CD4-positive, CD25-positive, alpha-beta regulatory T cell (primary cell): ENCODE data around the gene EHHADH. TPM values are rescaled to one million over a fixed set of nuclear protein-coding genes. Genes with fewer than 3 reads are reported as not detected.
A peak's percentile ranks its signal among the peaks of the same experiment; 100 is the strongest.
"Not testable (repeated sequence)": the region's sequence is repeated elsewhere in the genome, so short reads cannot be mapped to it uniquely, and the experiment has no call there.

Experiments used
- ATAC-seq, 2 donors: fragments of 150-1000 bp; cut with Tn5 transposase; one replicate each; pipeline ENCODE4 v1.10.0; 2021; ENCODE audit warnings: low read depth in 2 of 2, moderate number of reproducible peaks in 2 of 2, moderate library complexity in 1 of 2
- DNase-seq, 3 donors: peaks; one replicate each; pipeline versions ENCODE4 v3.0.0 to v3.0.0-alpha.2; 2012 to 2022; ENCODE audit warnings: mixed read lengths in 1 of 3
- H3K27ac ChIP-seq: one replicate; pipeline ENCODE4 v1.7.0; 2013; ENCODE audit warnings: mild to moderate bottlenecking, low read length; ENCODE audit not compliant: insufficient read depth, poor library complexity, severe bottlenecking
- H3K27me3 ChIP-seq: one replicate; pipeline ENCODE4 v1.7.0; 2013; ENCODE audit warnings: low read length; ENCODE audit not compliant: control insufficient read depth, insufficient read depth
- H3K36me3 ChIP-seq: one replicate; pipeline ENCODE4 v1.7.0; 2013; ENCODE audit warnings: mild to moderate bottlenecking, low read length, moderate library complexity; ENCODE audit not compliant: control insufficient read depth, insufficient read depth
- H3K4me1 ChIP-seq: 2 replicates; pipeline ENCODE4 v1.7.0; 2013; ENCODE audit warnings: mild to moderate bottlenecking, low read length; ENCODE audit not compliant: insufficient read depth, control insufficient read depth, poor library complexity, severe bottlenecking
- H3K4me3 ChIP-seq: one replicate; pipeline ENCODE4 v1.7.0; 2013; ENCODE audit warnings: low read depth, mild to moderate bottlenecking, low read length, moderate library complexity
- H3K9me3 ChIP-seq, 2 experiments: 1 replicate in 1 of 2; 2 replicates in 1 of 2; pipeline ENCODE4 v1.7.0; 2013; ENCODE audit warnings: low read length in 2 of 2, mild to moderate bottlenecking in 1 of 2, moderate library complexity in 1 of 2; ENCODE audit not compliant: control insufficient read depth in 2 of 2
- H3K27ac Mint-ChIP-seq, 3 donors: one replicate each; pipeline ENCODE4 v1.8.0; 2020 to 2022; ENCODE audit warnings: mild to moderate bottlenecking in 3 of 3, mixed read lengths in 3 of 3, moderate library complexity in 2 of 3
- H3K27me3 Mint-ChIP-seq: one replicate; pipeline ENCODE4 v1.8.0; 2022; ENCODE audit warnings: mild to moderate bottlenecking, mixed read lengths
- H3K36me3 Mint-ChIP-seq: one replicate; pipeline ENCODE4 v1.8.0; 2020; ENCODE audit warnings: mixed read lengths
- H3K4me1 Mint-ChIP-seq, 4 donors: one replicate each; pipeline ENCODE4 v1.8.0; 2020 to 2022; ENCODE audit warnings: mixed read lengths in 4 of 4, mild to moderate bottlenecking in 1 of 4
- H3K4me3 Mint-ChIP-seq, 4 donors: one replicate each; pipeline ENCODE4 v1.8.0; 2020 to 2022; ENCODE audit warnings: mild to moderate bottlenecking in 4 of 4, mixed read lengths in 4 of 4, moderate library complexity in 3 of 4
- H3K9me3 Mint-ChIP-seq, 7 donors: one replicate each; pipeline ENCODE4 v1.8.0; 2020 to 2022; ENCODE audit warnings: mixed read lengths in 7 of 7, mild to moderate bottlenecking in 3 of 7, moderate library complexity in 2 of 7
- polyA plus RNA-seq, 4 donors: library from polyadenylated mRNA; unstranded; fragments of 300-500 nt; fragmentation: Illumina TruSeq; gene quantifications; one replicate each; pipeline ENCODE4 v1.2.3, GENCODE V29; 2021
- total RNA-seq: library from RNA; stranded (reverse); gene quantifications from one replicate; pipeline ENCODE4 v1.2.3, GENCODE V29; 2022

EHHADH gene
- total RNA-seq, result 0.30 TPM
- polyA plus RNA-seq, result under 1 TPM; 0.34 to 0.86 (median 0.63) TPM

GRCh38 chr3:185253645-185254410, at the start of gene EHHADH:
EHHADH (minus strand) TSS chr3:185254049; CDS start chr3:185254022, 27 bp downstream.
- peaks cover 0 to 9% (median 5%) of the 10 kb centered on the region in 7 donors for H3K9me3 Mint-ChIP-seq
- H3K4me3 Mint-ChIP-seq, result peak within 1 kb of the TSS; percentile 46 to 83 (median 70)
- Histone ChIP-seq H3K9me3 (peaks cover 5 to 13% of the 10 kb centered on the region in 2 experiments), H3K36me3 (no peaks in the 10 kb centered on the region), H3K4me3 (peak within 1 kb of the TSS; percentile 57), H3K27ac (no peak within 1 kb of the TSS), H3K4me1 (no peaks in the 10 kb centered on the region), H3K27me3 (peaks cover 9% of the 10 kb centered on the region)
- peaks cover 3% of the 10 kb centered on the region for H3K36me3 Mint-ChIP-seq
- ATAC-seq (peak; percentile 75), DNase-seq (peak; percentile 10 to 47 (median 22))
- peaks cover 0 to 7% (median 2%) of the 10 kb centered on the region in 4 donors for H3K4me1 Mint-ChIP-seq
- H3K27ac Mint-ChIP-seq, result peak within 1 kb of the TSS in 1 of 3 donors; percentile 48
- peaks cover 38% of the 10 kb centered on the region for H3K27me3 Mint-ChIP-seq

GRCh38 chr3:185299918-185300426, 46.1 kb upstream of the EHHADH start:
- H3K4me3 ChIP-seq, H3K4me1 ChIP-seq, H3K36me3 ChIP-seq, H3K27ac Mint-ChIP-seq, H3K9me3 ChIP-seq, H3K4me1 Mint-ChIP-seq, H3K27me3 Mint-ChIP-seq, H3K4me3 Mint-ChIP-seq, H3K27me3 ChIP-seq, H3K36me3 Mint-ChIP-seq, ATAC-seq, DNase-seq, H3K9me3 Mint-ChIP-seq, H3K27ac ChIP-seq: not testable (repeated sequence)

DNA sequence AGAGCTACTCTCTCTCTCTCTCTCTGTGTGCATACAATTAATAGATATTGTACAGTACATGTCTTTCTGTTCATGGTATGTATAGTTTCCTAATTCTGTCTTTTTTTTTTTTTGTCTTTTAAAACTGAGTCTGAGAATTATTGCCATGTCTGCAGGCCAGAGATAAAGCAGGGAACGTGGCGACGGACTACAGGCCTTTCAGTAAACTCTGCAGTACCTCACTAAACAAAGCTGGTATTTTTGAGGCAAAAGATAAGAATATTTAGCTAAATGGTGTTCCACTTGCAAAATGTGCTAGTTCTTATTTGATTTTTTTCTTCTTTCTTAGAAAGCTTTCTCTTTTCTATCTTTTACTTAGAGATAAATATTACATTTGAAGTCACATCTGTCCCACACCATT, 44.0 kb upstream of the EHHADH start:
- DNase-seq (no peak), ATAC-seq (no peak)
- Mint-ChIP-seq H3K4me1 (no peaks in the 10 kb centered on the region), H3K36me3 (peaks cover 7% of the 10 kb centered on the region), H3K4me3 (no peak overlapping the region), H3K27me3 (no peaks in the 10 kb centered on the region), H3K27ac (no peak overlapping the region), H3K9me3 (no peaks in the 10 kb centered on the region)
- Histone ChIP-seq H3K27ac (no peak overlapping the region), H3K27me3 (no peaks in the 10 kb centered on the region), H3K9me3 (no peaks in the 10 kb centered on the region), H3K36me3 (no peaks in the 10 kb centered on the region), H3K4me3 (no peak overlapping the region), H3K4me1 (no peaks in the 10 kb centered on the region)

GRCh38 chr3:185292238-185292637, 38.4 kb upstream of the EHHADH start:
- Histone ChIP-seq H3K4me3 (no peak overlapping the region), H3K9me3 (no peaks in the 10 kb centered on the region), H3K4me1 (no peaks in the 10 kb centered on the region), H3K27me3 (no peaks in the 10 kb centered on the region), H3K36me3 (no peaks in the 10 kb centered on the region), H3K27ac (no peak overlapping the region)
- Mint-ChIP-seq H3K27ac (no peak overlapping the region), H3K27me3 (no peaks in the 10 kb centered on the region), H3K9me3 (no peaks in the 10 kb centered on the region), H3K4me1 (no peaks in the 10 kb centered on the region), H3K36me3 (peaks cover 10% of the 10 kb centered on the region), H3K4me3 (no peak overlapping the region)
- DNase-seq (no peak), ATAC-seq (no peak)

GRCh38 chr3:185290266-185290665, 36.4 kb upstream of the EHHADH start:
- peaks cover 7% of the 10 kb centered on the region for H3K36me3 Mint-ChIP-seq
- H3K4me3 Mint-ChIP-seq, result no peak overlapping the region
- no peaks in the 10 kb centered on the region for H3K4me1 Mint-ChIP-seq
- no peaks in the 10 kb centered on the region for H3K9me3 ChIP-seq
- H3K9me3 Mint-ChIP-seq, result no peaks in the 10 kb centered on the region
- H3K4me1 ChIP-seq, result no peaks in the 10 kb centered on the region
- H3K4me3 ChIP-seq, result no peak overlapping the region
- DNase-seq (no peak), ATAC-seq (no peak)
- H3K36me3 ChIP-seq, result no peaks in the 10 kb centered on the region
- no peaks in the 10 kb centered on the region for H3K27me3 Mint-ChIP-seq
- H3K27ac Mint-ChIP-seq, result no peak overlapping the region
- no peaks in the 10 kb centered on the region for H3K27me3 ChIP-seq
- no peak overlapping the region for H3K27ac ChIP-seq

GRCh38 chr3:185283374-185283935, 29.6 kb upstream of the EHHADH start:
- H3K4me1 Mint-ChIP-seq, result peaks cover 8 to 15% (median 11%) of the 10 kb centered on the region in 4 donors
- no peak for DNase-seq
- H3K4me1 ChIP-seq, result peaks cover 7% of the 10 kb centered on the region
- peaks cover 0 to 11% (median 4%) of the 10 kb centered on the region in 7 donors for H3K9me3 Mint-ChIP-seq
- ATAC-seq, result no peak
- no peaks in the 10 kb centered on the region for H3K36me3 ChIP-seq
- H3K4me3 ChIP-seq, result peak overlapping the region; percentile 89
- H3K27ac Mint-ChIP-seq, result peak overlapping the region in 2 of 3 donors; percentile 90 to 92
- no peaks in the 10 kb centered on the region for H3K9me3 ChIP-seq
- H3K4me3 Mint-ChIP-seq, result peak overlapping the region; percentile 88 to 92 (median 90)
- peaks cover 19% of the 10 kb centered on the region for H3K27me3 Mint-ChIP-seq
- peak overlapping the region; percentile 53 for H3K27ac ChIP-seq
- H3K27me3 ChIP-seq, result peaks cover 10% of the 10 kb centered on the region
- no peaks in the 10 kb centered on the region for H3K36me3 Mint-ChIP-seq

DNA sequence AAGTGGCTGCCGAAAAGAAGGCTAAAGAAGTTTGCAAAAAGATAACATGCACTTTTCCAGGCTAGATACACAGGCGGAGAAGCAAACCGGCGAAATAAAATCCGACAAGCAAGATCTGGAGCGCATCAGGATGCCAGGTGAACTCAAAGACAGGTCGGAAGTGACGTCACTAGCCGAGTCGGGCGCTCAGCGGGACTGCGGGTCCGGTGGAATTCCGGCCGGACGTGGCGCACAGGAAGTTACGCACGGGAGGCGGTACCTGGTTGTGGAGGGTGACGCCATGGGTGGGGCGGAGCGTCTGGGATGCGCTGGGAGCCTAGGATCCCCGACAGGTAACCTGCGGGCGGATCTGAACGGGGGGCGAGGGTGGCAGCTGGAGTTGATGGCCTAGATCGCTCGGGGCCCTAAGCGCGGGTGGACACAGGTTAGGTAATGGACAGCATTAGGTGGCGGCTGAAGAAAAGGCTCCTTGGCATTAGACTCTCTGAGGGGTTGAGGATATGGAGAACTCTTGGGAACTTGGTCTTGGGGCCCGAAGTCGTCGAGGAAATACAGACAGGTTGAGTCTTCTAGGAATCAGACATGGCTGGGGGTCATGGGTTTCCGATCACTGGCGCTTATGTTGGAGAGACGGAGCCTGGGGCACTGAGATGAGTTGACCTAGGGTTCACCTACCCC, 29.0 kb upstream of the EHHADH start:
- peaks cover 0 to 11% (median 4%) of the 10 kb centered on the region in 7 donors for H3K9me3 Mint-ChIP-seq
- peaks cover 11% of the 10 kb centered on the region for H3K27me3 ChIP-seq
- peak overlapping the region; percentile 89 for H3K4me3 ChIP-seq
- H3K4me1 Mint-ChIP-seq, result peaks cover 8 to 15% (median 11%) of the 10 kb centered on the region in 4 donors
- no peaks in the 10 kb centered on the region for H3K9me3 ChIP-seq
- H3K36me3 Mint-ChIP-seq, result no peaks in the 10 kb centered on the region
- H3K27ac ChIP-seq, result peak overlapping the region; percentile 53
- H3K4me3 Mint-ChIP-seq, result peak overlapping the region; percentile 88 to 92 (median 90)
- ATAC-seq (peak; percentile 94 to 97), DNase-seq (peak; percentile 87 to 93 (median 89))
- peaks cover 7% of the 10 kb centered on the region for H3K4me1 ChIP-seq
- peaks cover 19% of the 10 kb centered on the region for H3K27me3 Mint-ChIP-seq
- H3K36me3 ChIP-seq, result no peaks in the 10 kb centered on the region
- H3K27ac Mint-ChIP-seq, result peak overlapping the region; percentile 76 to 92 (median 90)
